Gastroesophageal sphincter (tissue), 4 donors: Measurements from ENCODE around the gene IQSEC1. TPM values are rescaled to one million over a fixed set of nuclear protein-coding genes. Genes with fewer than 3 reads are reported as not detected.

Experiments
- ATAC-seq: fragments of 150-250 bp; one replicate; pipeline ENCODE4 v1.9.1; 2016; ENCODE audit warnings: mild to moderate bottlenecking, moderate library complexity
- H3K27ac ChIP-seq, 4 donors: fragments of 200-600 bp; sonication (generic) in 3 of 4; 1 replicate in 3 of 4; 2 replicates in 1 of 4; pipeline ENCODE4 v1.5.1; 2016 to 2019
- H3K27me3 ChIP-seq: fragments of 200-600 bp; sonication (generic); one replicate; pipeline ENCODE4 v1.5.1; 2019
- H3K36me3 ChIP-seq, 2 donors: fragments of 200-600 bp; sonication (generic); one replicate each; pipeline ENCODE4 v1.5.1; 2019; ENCODE audit warnings: control low read depth in 1 of 2
- H3K4me1 ChIP-seq, 3 donors: fragments of 200-600 bp; sonication (generic); 1 replicate in 2 of 3; 2 replicates in 1 of 3; pipeline ENCODE4 v1.5.1; 2016 to 2019; ENCODE audit warnings: control low read depth in 2 of 3
- H3K4me3 ChIP-seq, 2 donors: fragments of 200-600 bp; sonication (generic); one replicate each; pipeline ENCODE4 v1.5.1; 2019; ENCODE audit warnings: mild to moderate bottlenecking in 1 of 2, moderate library complexity in 1 of 2
- H3K9me3 ChIP-seq, 3 donors: fragments of 200-600 bp; sonication (generic); one replicate each; pipeline ENCODE4 v1.5.1; 2017 to 2019; ENCODE audit warnings: control low read depth in 2 of 3
- EP300 ChIP-seq: sonication (generic); formaldehyde crosslinking; IDR thresholded peaks from one replicate; pipeline ENCODE4 v1.6.1; 2017; ENCODE audit warnings: antibody characterized with exemption, mild to moderate bottlenecking
- POLR2A ChIP-seq, 2 donors: fragments of 450-650 bp; IDR thresholded peaks; one replicate each; pipeline ENCODE4 v1.6.1; 2017; ENCODE audit warnings: antibody characterized with exemption in 2 of 2, mild to moderate bottlenecking in 2 of 2, moderate library complexity in 1 of 2
- POLR2AphosphoS5 ChIP-seq: sonication (generic); formaldehyde crosslinking; IDR thresholded peaks from one replicate; pipeline ENCODE4 v1.6.1; 2017; ENCODE audit warnings: antibody characterized with exemption
- WGBS, 2 donors: methylation state at CpG; one replicate each; pipeline ENCODE4 v1.1.5; 2018; ENCODE audit warnings: low coverage in 1 of 2; 5-methylcytosine and 5-hydroxymethylcytosine counted together
- total RNA-seq, 4 donors: library from RNA; depleted of rRNA; stranded (reverse); fragments of >200 nt; gene quantifications; one replicate each; pipeline ENCODE4 v1.1.0, GENCODE V29; 2016
- TF ChIP-seq, protein P1 (sequence below), 4 experiments: fragments of 200-600 bp in 2 of 4; fragments of 450-650 bp in 2 of 4; sonication (generic) in 1 of 4; IDR thresholded peaks; one replicate each; pipeline ENCODE4 v1.5.1; 2017 to 2019; ENCODE audit warnings: antibody characterized with exemption in 4 of 4, mild to moderate bottlenecking in 2 of 4, moderate library complexity in 2 of 4

IQSEC1 gene
- total RNA-seq, 4 donors from 2014 or later = 49.5 to 104 (median 61.7) TPM

GRCh38 chr3:12963231-12963896 is 109.9 kb downstream of the IQSEC1 start:
- no peak overlapping the region for H3K4me3 ChIP-seq
- H3K27me3 ChIP-seq = no peaks in the 10 kb centered on the region
- H3K36me3 ChIP-seq = no peaks in the 10 kb centered on the region
- peaks cover 0 to 95% (median 84%) of the 10 kb centered on the region in 3 donors for H3K4me1 ChIP-seq
- WGBS, 2 donors = 59 to 71% methylated on average over 5 of the region's 7 CpGs
- H3K9me3 ChIP-seq = no peaks in the 10 kb centered on the region
- peak overlapping the region in 3 of 4 donors; percentile 29 to 57 (median 41) for H3K27ac ChIP-seq
- no peak for ATAC-seq
- TF ChIP-seq POLR2A (IDR thresholded peaks at IDR 0.05) = no peak
- no peak for TF ChIP-seq EP300
- TF ChIP-seq, protein P1, sequence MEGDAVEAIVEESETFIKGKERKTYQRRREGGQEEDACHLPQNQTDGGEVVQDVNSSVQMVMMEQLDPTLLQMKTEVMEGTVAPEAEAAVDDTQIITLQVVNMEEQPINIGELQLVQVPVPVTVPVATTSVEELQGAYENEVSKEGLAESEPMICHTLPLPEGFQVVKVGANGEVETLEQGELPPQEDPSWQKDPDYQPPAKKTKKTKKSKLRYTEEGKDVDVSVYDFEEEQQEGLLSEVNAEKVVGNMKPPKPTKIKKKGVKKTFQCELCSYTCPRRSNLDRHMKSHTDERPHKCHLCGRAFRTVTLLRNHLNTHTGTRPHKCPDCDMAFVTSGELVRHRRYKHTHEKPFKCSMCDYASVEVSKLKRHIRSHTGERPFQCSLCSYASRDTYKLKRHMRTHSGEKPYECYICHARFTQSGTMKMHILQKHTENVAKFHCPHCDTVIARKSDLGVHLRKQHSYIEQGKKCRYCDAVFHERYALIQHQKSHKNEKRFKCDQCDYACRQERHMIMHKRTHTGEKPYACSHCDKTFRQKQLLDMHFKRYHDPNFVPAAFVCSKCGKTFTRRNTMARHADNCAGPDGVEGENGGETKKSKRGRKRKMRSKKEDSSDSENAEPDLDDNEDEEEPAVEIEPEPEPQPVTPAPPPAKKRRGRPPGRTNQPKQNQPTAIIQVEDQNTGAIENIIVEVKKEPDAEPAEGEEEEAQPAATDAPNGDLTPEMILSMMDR (IDR thresholded peaks at IDR 0.05) = no peak
- TF ChIP-seq POLR2AphosphoS5 = no peak

GRCh38 chr3:12962292-12962691 is 110.9 kb downstream of the IQSEC1 start:
- TF ChIP-seq POLR2A (IDR thresholded peaks at IDR 0.05) = no peak
- no peak for TF ChIP-seq EP300
- TF ChIP-seq, protein P1 (IDR thresholded peaks at IDR 0.05) = no peak
- TF ChIP-seq POLR2AphosphoS5 = no peak
- 18 to 48% methylated on average over 2 to 3 of the region's 3 CpGs for WGBS, 2 donors
- Histone ChIP-seq H3K9me3 (no peaks in the 10 kb centered on the region), H3K27me3 (no peaks in the 10 kb centered on the region), H3K36me3 (no peaks in the 10 kb centered on the region), H3K27ac (peak overlapping the region in 3 of 4 donors; percentile 4 to 46 (median 40)), H3K4me3 (no peak overlapping the region), H3K4me1 (peaks cover 0 to 100% (median 90%) of the 10 kb centered on the region in 3 donors)
- no peak for ATAC-seq

DNA sequence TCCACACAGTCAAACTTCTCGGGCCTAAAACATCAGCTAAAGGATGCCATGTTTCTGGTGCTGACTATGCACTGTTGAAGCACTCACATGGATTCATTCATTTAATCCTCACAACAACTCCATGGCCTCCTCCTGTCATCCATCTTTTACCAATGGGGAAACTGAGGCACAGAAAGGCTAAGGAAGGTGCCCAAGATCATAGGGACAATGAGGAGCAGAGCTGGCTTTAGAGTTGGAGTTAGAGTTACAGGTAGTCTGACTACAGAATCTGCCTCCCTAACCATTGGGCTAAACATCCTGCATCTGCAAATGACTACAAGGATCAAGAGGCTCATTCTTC is 111.6 kb downstream of the IQSEC1 start:
- no peaks in the 10 kb centered on the region for H3K9me3 ChIP-seq
- ATAC-seq = no peak
- peaks cover 0 to 100% (median 96%) of the 10 kb centered on the region in 3 donors for H3K4me1 ChIP-seq
- H3K27ac ChIP-seq = peak overlapping the region in 3 of 4 donors; percentile 4 to 46 (median 40)
- H3K4me3 ChIP-seq = no peak overlapping the region
- no peaks in the 10 kb centered on the region for H3K36me3 ChIP-seq
- 58% methylated on average over 1 of the region's 1 CpG; no CpG with 5 or more reads in 1 of the 2 donors for WGBS, 2 donors
- H3K27me3 ChIP-seq = no peaks in the 10 kb centered on the region
- no peak for TF ChIP-seq EP300
- TF ChIP-seq, protein P1 (IDR thresholded peaks at IDR 0.05) = no peak

DNA sequence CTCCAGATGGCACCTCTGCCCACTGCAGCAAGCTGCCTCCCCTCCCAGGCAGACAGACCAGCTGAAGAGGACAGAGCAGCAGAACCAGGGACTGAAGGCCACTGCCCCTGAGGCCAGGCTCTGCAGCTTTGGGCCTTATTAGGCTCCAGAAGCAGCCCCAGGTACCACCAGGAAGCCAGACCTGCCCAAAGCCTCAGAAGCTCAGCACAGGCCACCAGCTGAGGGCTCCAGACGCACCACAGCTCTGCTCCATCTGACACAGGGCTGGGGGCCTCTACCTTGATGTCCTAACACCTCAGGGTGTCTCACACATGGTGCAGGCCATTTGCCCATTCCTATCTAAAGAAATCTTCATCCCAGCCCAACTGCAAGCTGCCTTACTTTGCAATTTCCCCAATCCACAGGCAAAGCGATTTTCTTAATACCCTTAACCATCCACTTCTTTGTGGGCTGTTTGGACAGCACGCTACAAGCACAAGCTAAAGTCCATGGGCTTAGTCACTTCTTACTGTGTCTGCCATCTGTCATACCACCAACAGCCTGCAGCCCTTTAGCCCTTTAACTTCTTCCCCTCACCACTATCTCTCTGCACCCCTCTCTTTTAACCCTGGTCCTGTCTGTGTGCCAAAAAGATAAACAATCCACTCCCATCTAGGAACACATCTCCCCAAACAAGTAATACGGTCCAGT is 112.1 kb downstream of the IQSEC1 start:
- TF ChIP-seq POLR2AphosphoS5 = no peak
- TF ChIP-seq EP300 = no peak
- TF ChIP-seq POLR2A (IDR thresholded peaks at IDR 0.05) = no peak
- TF ChIP-seq, protein P1 (IDR thresholded peaks at IDR 0.05) = no peak
- WGBS, 2 donors = 80 to 89% methylated on average over 3 to 4 of the region's 4 CpGs
- Histone ChIP-seq H3K4me1 (peaks cover 0 to 100% (median 92%) of the 10 kb centered on the region in 3 donors), H3K36me3 (no peaks in the 10 kb centered on the region), H3K27ac (peak overlapping the region in 3 of 4 donors; percentile 4 to 78 (median 72)), H3K9me3 (no peaks in the 10 kb centered on the region), H3K4me3 (no peak overlapping the region), H3K27me3 (no peaks in the 10 kb centered on the region)
- ATAC-seq = no peak
